ENCODE results near the gene C14orf180. TPM values are rescaled to one million over a fixed set of nuclear protein-coding genes. Genes with fewer than 3 reads are reported as not detected.
A peak's percentile ranks its signal among the peaks of the same experiment; 100 is the strongest.

Gene C14orf180
- total RNA-seq, 1 donor from 2014 or later: not detected

GRCh38 chr14:104550861-104551728, 28.5 kb upstream of the C14orf180 start:
- no peak for DNase-seq (ENCODE audit: low spot score, unreplicated experiment)
- Mint-ChIP-seq H3K36me3 (ENCODE audit: insufficient read depth) (no peaks in the 10 kb centered on the region), H3K27ac (peak overlapping the region; percentile 71), H3K9me3 (ENCODE audit: low read depth) (no peaks in the 10 kb centered on the region), H3K4me3 (ENCODE audit: low read depth) (no peak overlapping the region), H3K4me1 (ENCODE audit: low read depth) (no peaks in the 10 kb centered on the region), H3K27me3 (peaks cover 25% of the 10 kb centered on the region)
- TF ChIP-seq CTCF (IDR thresholded peaks at IDR 0.05; ENCODE audit: unreplicated experiment): no peak

- peaks cover 23% of the 10 kb centered on the region for H3K27me3 Mint-ChIP-seq
- H3K4me3 Mint-ChIP-seq (ENCODE audit: low read depth): no peak overlapping the region
- DNase-seq (ENCODE audit: low spot score, unreplicated experiment): no peak
- no peak for TF ChIP-seq CTCF (IDR thresholded peaks at IDR 0.05; ENCODE audit: unreplicated experiment)
- no peaks in the 10 kb centered on the region for H3K9me3 Mint-ChIP-seq (ENCODE audit: low read depth)
- no peaks in the 10 kb centered on the region for H3K36me3 Mint-ChIP-seq (ENCODE audit: insufficient read depth)
- no peak overlapping the region for H3K27ac Mint-ChIP-seq
- H3K4me1 Mint-ChIP-seq (ENCODE audit: low read depth): no peaks in the 10 kb centered on the region
These were observed 27.5 kb upstream of the C14orf180 start for GRCh38 chr14:104551851-104552737.

GRCh38 chr14:104552738-104553125, 26.8 kb upstream of the C14orf180 start:
- DNase-seq (ENCODE audit: low spot score, unreplicated experiment): no peak
- no peaks in the 10 kb centered on the region for H3K36me3 Mint-ChIP-seq (ENCODE audit: insufficient read depth)

GRCh38 chr14:104553166-104554087, 26.1 kb upstream of the C14orf180 start:
- H3K27ac Mint-ChIP-seq: no peak overlapping the region
- H3K27me3 Mint-ChIP-seq: peaks cover 23% of the 10 kb centered on the region
- H3K4me3 Mint-ChIP-seq (ENCODE audit: low read depth): no peak overlapping the region

More at GRCh38 chr14:104552738-104553125, 26.8 kb upstream of the C14orf180 start:
- Mint-ChIP-seq H3K27ac (no peak overlapping the region), H3K9me3 (ENCODE audit: low read depth) (no peaks in the 10 kb centered on the region), H3K4me1 (ENCODE audit: low read depth) (no peaks in the 10 kb centered on the region), H3K27me3 (peaks cover 23% of the 10 kb centered on the region), H3K4me3 (ENCODE audit: low read depth) (no peak overlapping the region)
- no peak for TF ChIP-seq CTCF (IDR thresholded peaks at IDR 0.05; ENCODE audit: unreplicated experiment)

More at GRCh38 chr14:104553166-104554087, 26.1 kb upstream of the C14orf180 start:
- no peaks in the 10 kb centered on the region for H3K36me3 Mint-ChIP-seq (ENCODE audit: insufficient read depth)
- H3K9me3 Mint-ChIP-seq (ENCODE audit: low read depth): no peaks in the 10 kb centered on the region
- no peaks in the 10 kb centered on the region for H3K4me1 Mint-ChIP-seq (ENCODE audit: low read depth)
- no peak for DNase-seq (ENCODE audit: low spot score, unreplicated experiment)
- no peak for TF ChIP-seq CTCF (IDR thresholded peaks at IDR 0.05; ENCODE audit: unreplicated experiment)
